ENCODE data around the gene HJURP.

- TF ChIP-seq CTCF (IDR thresholded peaks at IDR 0.05; ENCODE audit: borderline replicate concordance, extremely low read depth, low read length, poor library complexity, severe bottlenecking): no peak
- no peak for TF ChIP-seq EZH2 (IDR thresholded peaks at IDR 0.05; ENCODE audit: borderline replicate concordance, low read depth, low read length, severe bottlenecking)
Measured at GRCh38 chr2:233852056-233852455, 2.3 kb downstream of the HJURP start.
